Kidney capillary endothelial cell (primary cell): ENCODE measurements around the gene ZCCHC9.
"Not testable (repeated sequence)": the region's sequence is repeated elsewhere in the genome, so short reads cannot be mapped to it uniquely, and the experiment has no call there.

Experiments used
- DNase-seq: peaks from one replicate; pipeline ENCODE4 v3.0.0-alpha.2; 2018; ENCODE audit warnings: low spot score

ZCCHC9 gene

DNA sequence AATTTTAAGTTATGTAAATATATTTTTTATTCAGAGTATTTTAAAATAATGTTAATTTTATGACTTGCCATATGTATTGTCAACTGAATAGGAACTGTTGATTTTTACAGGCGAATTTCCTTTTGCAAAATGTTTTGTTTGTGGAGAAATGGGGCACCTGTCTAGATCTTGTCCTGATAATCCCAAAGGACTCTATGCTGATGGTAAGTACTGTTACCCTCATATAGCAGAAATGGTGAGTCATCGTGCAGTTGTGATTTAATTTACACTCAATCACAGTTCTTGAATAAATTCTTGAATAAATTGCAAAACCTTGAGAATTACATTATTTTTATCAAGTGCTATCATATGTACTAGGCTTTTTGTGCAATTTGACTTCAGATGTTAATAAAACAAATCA is 7.4 kb downstream of the ZCCHC9 start:
- DNase-seq: no peak

DNA sequence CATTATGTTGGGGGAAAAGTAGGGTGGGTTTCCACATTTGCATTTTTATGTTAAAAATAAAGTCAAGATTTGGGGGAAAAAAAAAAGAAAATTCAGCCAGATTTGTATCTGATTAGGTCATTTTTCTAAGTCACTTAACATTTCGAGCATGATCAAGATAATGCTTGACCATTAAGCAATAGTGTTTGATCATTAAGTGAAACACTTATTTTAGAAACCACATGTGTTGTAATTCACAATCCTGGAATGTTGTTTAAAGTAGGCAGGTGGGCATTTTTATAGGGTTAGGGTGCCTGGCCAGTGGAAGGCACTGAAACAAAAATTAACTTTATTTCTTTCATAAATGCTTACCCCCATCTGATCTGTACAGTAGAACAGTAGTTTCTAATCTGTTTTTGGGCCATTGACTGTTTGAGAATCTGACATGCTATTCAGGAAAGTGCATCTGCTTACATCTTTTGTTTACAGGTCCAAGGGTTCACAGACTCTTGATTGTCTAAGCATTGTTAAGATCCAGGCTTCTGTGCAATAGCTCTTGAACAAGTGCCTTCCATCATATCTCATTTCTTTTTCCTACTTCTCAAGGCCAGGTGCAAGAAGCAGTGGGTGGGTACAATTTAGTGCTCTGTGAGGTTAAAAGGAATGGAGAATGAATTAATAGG is 9.1 kb downstream of the ZCCHC9 start:
- no peak for DNase-seq

GRCh38 chr5:81313278-81313677 is 11.9 kb downstream of the ZCCHC9 start:
- no peak for DNase-seq

GRCh38 chr5:81313686-81314085 is 12.3 kb downstream of the ZCCHC9 start:
- no peak for DNase-seq

DNA sequence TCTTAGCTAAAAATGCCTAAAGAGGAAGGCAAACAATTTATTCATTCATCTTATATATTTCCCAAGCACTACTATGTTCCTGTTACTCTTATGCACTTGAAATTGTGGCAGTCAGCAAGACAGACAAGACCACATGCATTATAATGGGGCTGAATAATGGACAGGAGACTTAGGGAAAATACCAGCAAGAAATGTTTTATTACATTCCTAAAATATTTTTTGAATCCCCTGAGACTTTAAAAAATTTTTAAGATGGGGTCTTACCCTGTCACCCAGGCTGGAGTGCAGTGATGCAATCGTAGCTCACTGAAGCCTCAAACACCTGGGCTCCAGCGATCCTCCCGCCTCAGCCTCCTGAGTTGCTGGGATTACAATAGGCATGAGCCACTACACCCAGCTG is 13.2 kb downstream of the ZCCHC9 start:
- no peak for DNase-seq

- no peak for DNase-seq
Observed at GRCh38 chr5:81315336-81315735, 13.9 kb downstream of the ZCCHC9 start.

DNA sequence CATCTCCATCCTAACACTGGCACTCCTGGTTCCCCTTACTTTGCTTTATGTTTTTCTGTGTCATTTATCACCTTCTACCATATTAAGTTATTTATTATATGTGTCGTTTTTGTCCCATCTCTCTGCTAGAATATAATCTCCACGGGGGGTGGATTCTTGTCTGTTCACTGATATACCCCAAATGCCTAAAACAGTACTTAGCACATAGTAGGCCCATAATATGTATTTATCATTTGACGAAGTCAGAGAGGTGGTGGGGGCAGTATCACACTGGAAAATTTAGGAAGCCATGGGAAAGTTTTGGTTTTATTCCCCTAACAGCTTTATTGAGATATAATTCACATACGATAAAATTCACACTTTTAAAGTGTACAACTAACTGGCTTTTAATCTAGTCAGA is 14.4 kb downstream of the ZCCHC9 start:
- DNase-seq: no peak

GRCh38 chr5:81316571-81316970 is 15.2 kb downstream of the ZCCHC9 start:
- no peak for DNase-seq

DNA sequence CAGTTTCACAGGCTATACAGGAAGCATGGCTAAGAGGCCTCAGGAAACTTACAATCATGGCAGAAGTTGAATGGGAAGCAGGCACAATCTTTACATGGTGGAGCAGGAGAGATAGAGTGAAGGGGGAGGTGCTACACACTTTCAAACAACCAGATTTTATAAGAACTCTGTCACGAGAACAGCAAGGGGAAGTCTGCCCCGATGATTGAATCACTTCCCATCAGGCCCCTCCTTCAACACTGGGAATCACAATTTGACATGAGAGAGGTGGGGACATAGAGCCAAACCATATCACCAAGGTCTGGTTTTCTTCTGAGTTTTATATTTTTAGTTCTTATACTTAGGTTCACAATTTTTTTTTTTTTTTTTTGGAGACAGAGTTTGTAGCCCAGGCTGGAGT is 16.1 kb downstream of the ZCCHC9 start:
- no peak for DNase-seq

DNA sequence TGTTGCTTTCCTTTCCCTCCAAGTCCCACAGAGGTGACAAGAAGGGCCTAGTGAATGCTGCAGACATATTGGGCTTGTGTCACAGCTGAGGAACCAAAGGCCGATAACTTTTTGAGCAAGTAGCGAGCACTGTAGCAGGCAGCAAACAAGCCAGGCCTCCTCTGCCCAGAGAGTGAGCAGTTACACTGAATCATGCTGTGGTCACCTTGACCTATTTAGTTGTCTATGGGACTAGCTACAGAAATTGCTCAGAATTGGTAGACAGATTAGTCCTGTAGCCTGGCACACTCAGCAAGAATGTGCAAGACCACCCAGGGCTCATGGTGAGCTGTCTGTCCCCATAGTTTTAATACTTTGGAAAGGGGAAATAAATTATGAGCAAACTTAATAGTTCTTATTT is 25.2 kb downstream of the ZCCHC9 start:
- no peak for DNase-seq

DNA sequence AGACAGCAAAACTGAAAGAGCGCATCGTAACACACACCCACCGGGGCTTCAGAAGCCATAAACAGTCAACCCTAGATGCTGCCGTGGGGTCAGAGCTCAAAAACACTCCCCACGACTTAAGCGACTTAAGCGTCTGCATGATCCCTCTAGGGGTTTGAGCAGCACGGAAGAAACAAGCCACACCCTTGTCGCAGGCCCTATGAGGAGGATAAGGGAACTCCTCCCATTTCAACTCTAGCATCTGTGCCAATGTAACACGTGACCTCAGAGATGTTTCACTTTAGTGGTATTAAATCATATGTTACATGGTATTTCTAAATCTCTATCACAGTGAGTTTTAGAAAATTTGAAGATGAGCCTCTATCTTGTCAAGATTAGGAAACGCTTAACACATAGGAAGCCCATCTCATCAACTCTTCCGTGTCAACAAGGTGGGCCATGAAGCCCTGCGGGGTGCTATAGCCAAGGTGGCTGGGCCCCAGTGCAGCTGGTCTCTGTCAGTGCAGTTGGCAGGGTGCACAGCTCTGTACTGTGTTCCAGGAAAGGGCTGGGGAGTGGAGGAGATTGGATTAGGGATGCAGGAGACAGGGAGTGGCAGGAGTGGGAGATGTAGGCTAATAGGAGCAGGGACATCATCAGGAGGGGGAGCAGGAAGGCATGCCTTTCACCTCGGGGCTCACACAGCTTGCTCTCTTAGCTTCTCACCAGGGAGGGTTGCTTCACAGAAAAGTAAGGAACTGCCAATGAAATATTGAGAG is 33.1 kb downstream of the ZCCHC9 start:
- DNase-seq: no peak

GRCh38 chr5:81335946-81336345 is 34.6 kb downstream of the ZCCHC9 start:
- no peak for DNase-seq

DNA sequence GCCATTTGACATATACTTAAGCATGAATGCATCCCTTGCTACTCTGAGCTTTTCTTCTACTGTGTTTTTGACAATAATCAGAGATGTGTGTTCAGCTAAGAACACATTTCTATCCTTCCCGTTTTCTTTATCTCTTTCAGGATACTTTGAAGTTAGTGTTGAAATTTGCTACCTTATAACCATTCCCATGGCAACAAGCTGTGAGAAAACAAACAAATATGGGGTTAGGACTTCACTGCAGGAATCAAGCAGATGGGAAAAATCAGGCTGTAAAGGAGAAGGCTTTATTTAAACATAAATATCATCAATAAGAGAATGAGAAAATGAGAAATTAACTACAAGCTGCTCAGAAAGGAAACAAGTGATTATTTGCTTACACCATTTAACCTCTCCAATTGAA is 35.2 kb downstream of the ZCCHC9 start:
- DNase-seq: no peak

DNA sequence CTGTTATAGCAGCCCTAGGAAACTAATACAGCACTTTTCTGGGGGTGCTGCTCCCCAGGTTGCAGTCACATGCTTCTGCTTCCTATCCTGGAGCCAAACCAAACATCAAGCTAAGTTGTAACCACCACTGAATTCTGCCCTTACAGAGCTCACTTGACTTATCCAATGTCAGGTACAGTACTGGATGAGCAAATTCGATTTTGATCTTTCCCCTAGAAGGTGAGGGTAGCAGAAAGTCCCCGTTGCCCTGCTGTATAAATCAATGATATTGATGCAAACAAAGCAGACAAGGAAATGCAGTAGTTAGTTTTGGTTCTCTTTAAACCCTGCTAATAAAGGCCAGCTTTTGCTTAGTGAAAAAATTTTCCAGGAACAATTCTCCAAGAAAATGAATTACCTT is 36.4 kb downstream of the ZCCHC9 start:
- no peak for DNase-seq

DNA sequence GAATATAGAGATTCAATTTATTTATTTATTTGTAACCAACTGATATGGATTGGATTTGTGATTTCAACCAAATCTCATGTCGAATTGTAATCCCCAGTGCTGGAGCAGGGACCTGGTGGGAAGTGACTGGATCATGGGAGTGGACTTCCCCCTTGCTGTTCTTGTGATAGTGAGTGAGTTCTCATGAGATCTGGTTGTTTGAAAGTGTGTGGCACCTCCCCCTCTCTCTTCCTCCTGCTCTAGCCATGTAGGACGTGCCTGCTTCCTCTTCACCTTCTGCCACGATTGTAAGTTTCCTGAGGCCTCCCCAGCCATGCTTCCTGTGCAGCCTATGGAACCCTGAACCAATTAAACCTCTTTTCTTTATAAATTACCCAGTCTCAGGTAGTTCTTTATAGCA is 36.8 kb downstream of the ZCCHC9 start:
- DNase-seq: not testable (repeated sequence)

GRCh38 chr5:81344736-81345135 is 43.3 kb downstream of the ZCCHC9 start:
- DNase-seq: no peak

- DNase-seq: no peak
Observed at GRCh38 chr5:81345411-81346003, 44.1 kb downstream of the ZCCHC9 start.

- no peak for DNase-seq
Observed at GRCh38 chr5:81349161-81349560, 47.8 kb downstream of the ZCCHC9 start.

- DNase-seq: no peak
Observed at GRCh38 chr5:81350507-81350906, 49.1 kb downstream of the ZCCHC9 start.

- DNase-seq: no peak
Observed at GRCh38 chr5:81353189-81353588, 51.8 kb downstream of the ZCCHC9 start.

DNA sequence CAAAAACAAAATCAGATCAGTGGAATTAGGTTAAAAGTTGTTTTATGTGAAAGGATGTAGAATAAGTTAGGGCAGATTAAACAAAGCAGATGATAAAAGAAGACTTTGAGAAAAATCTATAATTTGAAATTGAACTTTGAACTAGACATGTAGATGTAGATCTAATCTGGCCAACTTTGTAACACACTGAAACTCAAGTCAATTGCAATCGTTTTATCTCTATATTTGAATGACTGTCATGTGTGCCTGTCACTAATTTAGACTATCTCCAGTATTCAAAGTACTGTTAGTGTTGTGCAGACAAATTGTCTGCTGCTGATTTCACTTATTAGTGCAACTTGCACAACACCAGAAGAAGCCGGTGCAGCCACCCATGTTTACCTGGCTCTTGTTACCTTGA is 52.7 kb downstream of the ZCCHC9 start:
- DNase-seq: no peak

DNA sequence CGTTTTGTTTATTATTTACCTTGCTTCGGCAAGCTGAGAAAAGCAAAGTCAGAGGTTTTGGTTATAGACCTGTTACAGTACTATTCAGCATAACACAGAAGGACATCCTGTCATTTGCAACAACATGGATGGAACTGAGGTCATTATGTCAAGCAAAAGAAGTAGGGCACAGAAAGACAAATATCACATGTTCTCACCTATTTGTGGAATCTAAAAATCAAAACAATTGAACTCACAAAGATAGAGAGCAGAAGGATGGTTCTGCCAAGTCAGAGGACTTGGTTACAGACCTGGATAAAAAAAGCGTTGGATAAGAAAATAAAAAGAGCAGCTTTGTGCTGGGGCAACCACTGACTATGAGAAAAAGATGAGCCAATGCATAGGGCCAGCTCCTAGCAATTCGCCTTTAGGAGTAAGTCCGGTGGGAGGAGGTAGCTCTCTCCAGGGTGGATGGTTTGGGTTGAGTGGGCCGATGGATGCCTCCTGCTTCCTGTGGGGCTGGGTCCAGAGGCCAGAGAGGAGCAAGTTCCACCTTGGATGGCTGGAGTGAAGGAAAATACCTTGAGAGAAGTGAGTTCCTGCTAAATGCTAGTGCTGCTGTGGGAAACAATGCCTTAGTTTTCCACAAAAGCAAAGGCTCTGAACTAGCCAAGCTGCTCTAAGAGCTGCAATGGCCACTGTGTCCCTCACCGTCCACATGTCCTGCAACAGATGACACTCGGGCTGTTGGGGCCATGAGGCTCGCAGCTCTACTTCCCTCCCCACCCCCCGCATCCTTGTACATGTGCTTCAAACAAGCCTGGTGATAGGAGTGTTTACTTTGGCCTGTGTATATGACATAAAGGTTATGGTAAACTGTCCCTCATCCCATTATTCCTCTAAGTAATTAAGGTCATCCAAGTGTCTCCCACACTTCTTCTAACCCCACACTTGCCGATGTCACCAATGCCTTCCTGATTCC is 54.2 kb downstream of the ZCCHC9 start:
- DNase-seq: no peak
